GM21825 (cell line): ENCODE data around the gene SAP25.
"Not testable (repeated sequence)": the region's sequence is repeated elsewhere in the genome, so short reads cannot be mapped to it uniquely, and the experiment has no call there.

Experiments
- ATAC-seq: cut with Tn5 transposase; IDR thresholded peaks from one replicate; pipeline ENCODE4 v1.9.1; 2021; ENCODE audit warnings: mild to moderate bottlenecking, moderate library complexity; ENCODE audit not compliant: unreplicated experiment

Gene SAP25

GRCh38 chr7:100576384-100576993 is 2.8 kb upstream of the SAP25 start:
- no peak for ATAC-seq

GRCh38 chr7:100575746-100576383 is 2.2 kb upstream of the SAP25 start:
- ATAC-seq: no peak

GRCh38 chr7:100575206-100575631 is 1.5 kb upstream of the SAP25 start:
- ATAC-seq: no peak

GRCh38 chr7:100574362-100575205 is 884 bp upstream of the SAP25 start:
- no peak for ATAC-seq

- no peak for ATAC-seq
These were observed 588 bp downstream of the SAP25 start for GRCh38 chr7:100572949-100573675.

- ATAC-seq: no peak
These were observed 1.3 kb downstream of the SAP25 start for GRCh38 chr7:100572281-100572948.

GRCh38 chr7:100571829-100572116 is 1.9 kb downstream of the SAP25 start:
- ATAC-seq: no peak

- ATAC-seq: no peak
These were observed 2.5 kb downstream of the SAP25 start for GRCh38 chr7:100570954-100571828.

- ATAC-seq: no peak
These were observed 4.5 kb downstream of the SAP25 start for GRCh38 chr7:100568896-100569844.

GRCh38 chr7:100568176-100568895 is 5.4 kb downstream of the SAP25 start:
- ATAC-seq: no peak

- no peak for ATAC-seq
These were observed 5.9 kb downstream of the SAP25 start for GRCh38 chr7:100567751-100568175.

- ATAC-seq: no peak
These were observed 6.5 kb downstream of the SAP25 start for GRCh38 chr7:100567031-100567730.

GRCh38 chr7:100566018-100566531 is 7.6 kb downstream of the SAP25 start:
- ATAC-seq: no peak

GRCh38 chr7:100565133-100565571 is 8.5 kb downstream of the SAP25 start:
- no peak for ATAC-seq

- ATAC-seq: not testable (repeated sequence)
These were observed 9.3 kb downstream of the SAP25 start for GRCh38 chr7:100564405-100564804.

GRCh38 chr7:100563809-100564400 is 9.8 kb downstream of the SAP25 start:
- ATAC-seq: no peak

- ATAC-seq: no peak
These were observed 10.6 kb downstream of the SAP25 start for GRCh38 chr7:100563100-100563564.
